Hepatocyte (in vitro differentiated cells): ENCODE measurements around the gene UHRF2. TPM values are rescaled to one million over a fixed set of nuclear protein-coding genes. Genes with fewer than 3 reads are reported as not detected.

Experiments used
- DNase-seq: peaks from one replicate; pipeline ENCODE4 v3.0.0-alpha.2; 2016; ENCODE audit warnings: low spot score
- H2AFZ ChIP-seq: fragments of 200-600 bp; sonication (generic); 2 replicates; pipeline ENCODE4 v1.6.0; 2016; ENCODE audit warnings: antibody characterized with exemption, mild to moderate bottlenecking
- H3K27ac ChIP-seq: fragments of 200-600 bp; sonication (generic); 2 replicates; pipeline ENCODE4 v1.5.1; 2016; ENCODE audit warnings: mild to moderate bottlenecking
- H3K27me3 ChIP-seq: fragments of 200-600 bp; sonication (generic); 2 replicates; pipeline ENCODE4 v1.6.1; 2016
- H3K36me3 ChIP-seq: fragments of 200-600 bp; sonication (generic); replicated peaks from 2 replicates; pipeline ENCODE4 v1.5.1; 2016; ENCODE audit warnings: low read depth; ENCODE audit not compliant: insufficient read depth
- H3K4me1 ChIP-seq: fragments of 200-600 bp; sonication (generic); 2 replicates; pipeline ENCODE4 v1.5.1; 2016; ENCODE audit warnings: mild to moderate bottlenecking, moderate library complexity; ENCODE audit not compliant: insufficient read depth
- H3K4me2 ChIP-seq: fragments of 200-600 bp; sonication (generic); 2 replicates; pipeline ENCODE4 v1.6.0; 2016
- H3K4me3 ChIP-seq: fragments of 200-600 bp; sonication (generic); 2 replicates; pipeline ENCODE4 v1.5.1; 2016; ENCODE audit warnings: mild to moderate bottlenecking
- H3K79me2 ChIP-seq: fragments of 200-600 bp; sonication (generic); 2 replicates; pipeline ENCODE4 v1.6.0; 2017; ENCODE audit warnings: mild to moderate bottlenecking
- H3K9me2 ChIP-seq: fragments of 200-600 bp; sonication (generic); replicated peaks from 2 replicates; pipeline ENCODE4 v1.6.0; 2017; ENCODE audit warnings: mild to moderate bottlenecking; ENCODE audit not compliant: insufficient read depth
- H3K9me3 ChIP-seq: fragments of 200-600 bp; sonication (generic); 2 replicates; pipeline ENCODE4 v1.5.1; 2016; ENCODE audit warnings: low read depth, mild to moderate bottlenecking
- H4K20me1 ChIP-seq: fragments of 200-600 bp; sonication (generic); 2 replicates; pipeline ENCODE4 v1.6.0; 2016; ENCODE audit warnings: mild to moderate bottlenecking; ENCODE audit not compliant: insufficient read depth, poor library complexity, severe bottlenecking
- CTCF ChIP-seq: fragments of 200-600 bp; sonication (generic); IDR thresholded peaks from 2 replicates; pipeline ENCODE4 v1.5.1; 2016; ENCODE audit warnings: antibody characterized with exemption, mild to moderate bottlenecking; ENCODE audit not compliant: poor library complexity
- EZH2 ChIP-seq: fragments of 200-600 bp; sonication (generic); IDR thresholded peaks from 2 replicates; pipeline ENCODE4 v1.6.1; 2016; ENCODE audit warnings: antibody characterized with exemption, mild to moderate bottlenecking, borderline replicate concordance
- EZH2phosphoT487 ChIP-seq: fragments of 200-600 bp; sonication (generic); IDR thresholded peaks from one replicate; pipeline ENCODE4 v1.6.1; 2018; ENCODE audit warnings: antibody characterized with exemption, mild to moderate bottlenecking, low read depth, moderate library complexity; ENCODE audit not compliant: unreplicated experiment, severe bottlenecking
- WGBS: methylation state at CpG from one replicate; pipeline ENCODE4 v1.1.6; 2016; ENCODE audit warnings: low lambda C conversion rate; ENCODE audit errors: missing lambda C conversion rate; 5-methylcytosine and 5-hydroxymethylcytosine counted together
- polyA plus RNA-seq: library from polyadenylated mRNA; unstranded; fragments of >200 nt; fragmentation: Nextera tagmentation; extraction: Ambion mirVana; gene quantifications from 2 replicates; pipeline ENCODE4 v1.2.1, GENCODE V29; 2016
- total RNA-seq: library from RNA; depleted of rRNA; stranded (reverse); fragments of >200 nt; gene quantifications from 2 replicates; pipeline ENCODE4 v1.2.3, GENCODE V29; 2014

UHRF2 gene
- total and polyA plus RNA-seq, 2 experiments from 2014 or later = 16.6 to 42.9 TPM

DNA sequence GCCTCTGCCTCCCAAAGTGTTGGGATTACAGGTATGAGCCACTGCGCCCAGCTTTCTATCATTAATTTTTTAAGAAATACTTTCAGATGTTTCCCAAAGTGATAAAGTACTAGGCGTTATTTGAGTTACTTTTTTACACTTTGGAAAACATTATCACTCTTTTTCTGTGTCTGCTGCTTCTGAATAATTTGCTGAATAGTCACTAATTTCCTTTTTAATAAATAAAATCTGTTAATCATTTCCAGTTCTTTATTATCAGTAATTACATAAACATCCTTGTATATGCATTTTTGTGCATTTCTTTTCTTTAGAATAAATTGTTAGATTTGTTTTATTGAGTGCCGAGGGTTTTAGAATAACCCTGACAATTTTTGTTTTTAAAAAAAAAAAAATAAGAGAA is 48.6 kb downstream of the UHRF2 start:
- no peaks in the 10 kb centered on the region for H3K9me2 ChIP-seq
- no peaks in the 10 kb centered on the region for H3K36me3 ChIP-seq
- no peaks in the 10 kb centered on the region for H3K4me1 ChIP-seq
- H2AFZ ChIP-seq = no peak overlapping the region
- no peak overlapping the region for H3K27ac ChIP-seq
- no peak overlapping the region for H3K4me3 ChIP-seq
- H3K79me2 ChIP-seq = peaks cover 48% of the 10 kb centered on the region
- TF ChIP-seq EZH2 (no peak), EZH2phosphoT487 (no peak), CTCF (no peak)
- no peaks in the 10 kb centered on the region for H3K27me3 ChIP-seq
- peaks cover 4% of the 10 kb centered on the region for H4K20me1 ChIP-seq
- no peak for DNase-seq
- no peak overlapping the region for H3K4me2 ChIP-seq
- 96% methylated on average over 3 of the region's 3 CpGs for WGBS
- H3K9me3 ChIP-seq = no peaks in the 10 kb centered on the region

DNA sequence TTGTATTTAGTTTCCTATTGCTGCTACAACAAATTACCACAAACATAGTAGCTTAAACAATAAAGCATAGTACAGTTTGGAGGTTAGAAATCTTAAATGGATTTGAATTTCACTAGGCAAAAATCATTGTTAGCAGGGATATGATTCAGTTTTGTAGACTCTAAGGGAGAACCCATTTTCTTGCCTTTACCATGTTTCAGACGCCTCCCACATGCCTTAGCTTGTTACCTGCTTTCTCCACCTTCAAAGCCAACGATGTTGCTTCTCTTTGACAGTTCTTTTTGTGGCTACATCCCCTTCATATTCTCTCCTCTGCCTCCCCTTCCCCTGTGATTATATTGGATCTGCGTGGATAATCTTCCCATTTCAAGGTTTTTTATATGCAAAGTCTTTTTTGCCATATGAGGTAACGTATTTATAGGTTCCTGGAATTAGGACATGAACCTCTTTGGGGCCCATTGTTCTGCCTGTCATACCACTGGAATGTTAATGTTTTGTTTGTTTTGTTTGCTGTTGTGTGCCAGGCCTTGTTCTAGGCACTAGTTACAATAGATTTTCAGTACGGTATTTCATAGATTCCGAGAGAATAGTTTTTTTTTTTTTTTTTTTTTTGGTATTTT is 54.1 kb downstream of the UHRF2 start:
- 90% methylated on average over 6 of the region's 6 CpGs for WGBS
- no peak overlapping the region for H3K4me3 ChIP-seq
- H3K36me3 ChIP-seq = no peaks in the 10 kb centered on the region
- H3K9me2 ChIP-seq = no peaks in the 10 kb centered on the region
- peaks cover 30% of the 10 kb centered on the region for H3K79me2 ChIP-seq
- no peaks in the 10 kb centered on the region for H3K27me3 ChIP-seq
- H3K9me3 ChIP-seq = no peaks in the 10 kb centered on the region
- H3K4me1 ChIP-seq = no peaks in the 10 kb centered on the region
- no peak overlapping the region for H2AFZ ChIP-seq
- DNase-seq = no peak
- no peaks in the 10 kb centered on the region for H4K20me1 ChIP-seq
- H3K4me2 ChIP-seq = no peak overlapping the region
- TF ChIP-seq EZH2phosphoT487 = no peak
- TF ChIP-seq CTCF = no peak
- TF ChIP-seq EZH2 = no peak
- H3K27ac ChIP-seq = no peak overlapping the region

- no peak overlapping the region for H3K4me3 ChIP-seq
- no peaks in the 10 kb centered on the region for H3K9me2 ChIP-seq
- H3K9me3 ChIP-seq = no peaks in the 10 kb centered on the region
- WGBS = 92% methylated on average over 2 of the region's 2 CpGs
- peaks cover 28% of the 10 kb centered on the region for H3K79me2 ChIP-seq
- H4K20me1 ChIP-seq = no peaks in the 10 kb centered on the region
- H3K36me3 ChIP-seq = no peaks in the 10 kb centered on the region
- no peak overlapping the region for H3K4me2 ChIP-seq
- H2AFZ ChIP-seq = no peak overlapping the region
- no peaks in the 10 kb centered on the region for H3K4me1 ChIP-seq
- H3K27ac ChIP-seq = no peak overlapping the region
- no peaks in the 10 kb centered on the region for H3K27me3 ChIP-seq
- TF ChIP-seq CTCF = no peak
- TF ChIP-seq EZH2 = no peak
- TF ChIP-seq EZH2phosphoT487 = no peak
- no peak for DNase-seq
These were observed 58.3 kb downstream of the UHRF2 start for GRCh38 chr9:6471231-6471850.
